NCI-H524 (cell line): ENCODE measurements around the gene CEMIP2.
"Not testable (repeated sequence)": the region's sequence is repeated elsewhere in the genome, so short reads cannot be mapped to it uniquely, and the experiment has no call there.

ENCODE experiments used
- DNase-seq, 2 experiments: peaks; one replicate each; lab custom pipeline; 2025; lab: John Stamatoyannopoulos, UW

Gene CEMIP2

DNA sequence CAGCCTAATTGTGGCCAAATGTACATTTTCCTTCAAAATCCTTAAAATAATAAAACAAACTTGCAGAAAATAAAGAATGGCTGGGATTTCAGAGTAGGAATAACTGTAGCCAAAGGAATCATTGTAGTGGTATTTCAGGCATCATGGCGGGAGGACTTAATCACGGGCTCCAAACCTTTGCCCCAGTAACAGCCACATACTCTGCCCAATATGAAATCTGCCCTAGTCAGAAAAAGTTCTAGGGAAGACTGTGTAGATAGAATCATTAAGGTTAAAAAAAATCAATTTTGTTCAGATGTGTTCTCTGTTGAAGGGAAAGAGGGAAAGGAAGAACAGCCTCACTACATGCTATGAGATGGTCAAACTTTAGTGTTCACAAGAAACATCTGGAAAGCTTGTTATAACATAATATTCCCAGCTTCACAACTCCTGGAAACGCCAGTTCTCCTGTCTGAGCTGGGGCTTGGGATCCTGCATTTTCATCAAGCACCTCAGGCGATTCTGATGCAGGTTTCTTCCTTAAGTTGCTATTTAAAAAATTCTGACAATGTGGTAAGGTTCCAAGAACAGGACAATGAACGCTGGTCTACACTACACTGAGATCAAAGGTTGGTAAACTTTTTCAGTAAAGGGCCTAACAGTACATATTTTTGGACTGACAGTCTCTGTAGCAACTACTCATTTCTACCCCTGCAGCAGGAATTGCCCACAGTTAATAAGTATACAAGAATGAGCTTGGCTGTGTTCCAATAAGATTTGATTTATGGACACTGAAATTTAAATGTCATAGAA is 87.9 kb downstream of the CEMIP2 start:
- DNase-seq, result no peak

DNA sequence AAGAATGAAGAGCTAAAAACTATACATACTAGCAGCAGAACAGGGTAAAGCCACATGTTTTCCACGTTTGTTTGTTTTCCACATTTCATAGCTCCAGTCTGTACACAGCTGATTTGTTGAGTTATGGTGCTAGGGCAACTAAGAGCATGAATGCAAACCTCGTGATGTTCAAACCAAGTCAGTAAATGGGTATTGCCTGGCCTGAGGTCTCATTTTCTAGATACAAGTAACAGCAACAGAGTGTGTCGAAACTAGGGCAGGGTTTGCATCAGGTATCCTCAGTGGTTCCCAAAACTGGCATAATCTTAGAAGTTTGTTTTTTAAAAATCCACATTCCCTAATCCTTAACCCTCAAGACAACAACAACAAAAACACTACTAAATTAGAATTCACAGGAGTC is 89.3 kb downstream of the CEMIP2 start:
- DNase-seq, result no peak

GRCh38 chr9:71677209-71677608 is 91.1 kb downstream of the CEMIP2 start:
- DNase-seq, result no peak

GRCh38 chr9:71676460-71676859 is 91.9 kb downstream of the CEMIP2 start:
- no peak for DNase-seq

- no peak for DNase-seq
These were observed 92.5 kb downstream of the CEMIP2 start for GRCh38 chr9:71675857-71676165.

GRCh38 chr9:71675105-71675856 is 93.0 kb downstream of the CEMIP2 start:
- DNase-seq, result no peak

DNA sequence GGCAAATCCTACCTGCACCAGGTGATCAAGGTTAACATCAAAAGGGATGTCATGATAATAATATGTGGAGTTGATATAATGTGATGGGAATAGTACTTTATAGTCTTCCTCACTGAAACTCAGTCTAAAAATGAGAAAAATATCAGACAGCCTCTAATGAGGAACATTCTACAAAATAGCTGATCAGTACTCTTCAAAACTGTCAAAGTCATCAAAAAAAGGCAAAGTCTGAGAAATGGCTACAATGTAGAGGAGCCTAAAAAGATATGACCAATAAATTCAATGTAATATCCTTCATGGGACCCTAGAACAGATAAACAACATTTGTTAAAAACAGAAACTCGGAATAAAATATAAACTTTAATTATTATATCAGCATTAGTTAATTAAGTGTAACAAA is 95.7 kb downstream of the CEMIP2 start:
- no peak for DNase-seq

DNA sequence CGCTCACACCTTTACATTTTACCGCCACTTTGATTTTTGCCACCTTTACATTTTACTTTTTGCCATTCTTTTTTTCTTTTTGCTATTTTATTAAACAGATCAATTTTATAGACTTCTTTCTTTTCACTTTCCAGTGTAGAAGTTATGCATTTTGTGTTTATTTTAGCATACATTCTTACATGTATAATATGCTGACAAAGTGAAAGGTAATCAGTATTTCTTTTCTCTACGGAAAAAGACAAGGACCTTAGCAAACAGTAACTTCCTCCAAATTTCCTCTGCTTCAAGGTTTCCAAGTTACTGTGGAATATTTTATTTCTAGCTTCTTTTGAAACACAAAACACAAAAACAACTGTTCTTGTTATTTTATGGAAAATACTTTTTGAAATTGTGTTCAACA is 97.0 kb downstream of the CEMIP2 start:
- DNase-seq, result no peak

- no peak for DNase-seq
These were observed 98.2 kb downstream of the CEMIP2 start for GRCh38 chr9:71670121-71670520.

DNA sequence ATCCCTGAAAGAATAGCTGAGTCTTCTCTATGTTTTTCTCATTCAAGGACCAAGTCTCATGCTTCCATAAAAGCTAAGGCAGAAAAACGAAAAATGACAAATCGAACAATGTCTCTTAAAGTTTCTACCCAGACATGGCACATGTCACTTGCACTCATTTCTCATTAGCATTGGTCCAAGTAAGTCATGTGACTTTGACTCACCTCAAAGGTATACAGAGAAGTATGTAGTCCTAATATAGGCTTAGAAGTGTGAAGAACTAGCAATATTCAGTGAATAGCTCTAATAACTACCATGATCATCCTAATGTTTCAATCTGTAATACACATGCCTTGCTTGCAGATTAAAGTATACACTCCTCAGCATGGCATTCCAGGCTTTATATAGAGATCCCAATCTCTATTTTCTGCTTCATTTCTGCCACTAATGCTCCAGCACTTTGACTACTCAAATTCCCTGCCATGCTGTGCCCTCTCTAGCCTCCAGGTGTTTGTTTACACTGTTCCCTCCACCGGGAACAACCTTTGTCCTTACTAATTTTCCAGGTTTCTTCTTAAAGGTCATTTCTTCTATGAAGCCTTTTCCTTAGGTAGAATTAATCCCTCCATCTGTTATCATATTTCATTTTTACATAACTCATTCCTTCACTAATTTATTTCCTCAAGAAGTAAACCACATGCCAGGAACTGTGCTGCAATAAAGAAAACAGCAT is 98.9 kb downstream of the CEMIP2 start:
- peak in 1 of 2 experiments; percentile 1 for DNase-seq

DNA sequence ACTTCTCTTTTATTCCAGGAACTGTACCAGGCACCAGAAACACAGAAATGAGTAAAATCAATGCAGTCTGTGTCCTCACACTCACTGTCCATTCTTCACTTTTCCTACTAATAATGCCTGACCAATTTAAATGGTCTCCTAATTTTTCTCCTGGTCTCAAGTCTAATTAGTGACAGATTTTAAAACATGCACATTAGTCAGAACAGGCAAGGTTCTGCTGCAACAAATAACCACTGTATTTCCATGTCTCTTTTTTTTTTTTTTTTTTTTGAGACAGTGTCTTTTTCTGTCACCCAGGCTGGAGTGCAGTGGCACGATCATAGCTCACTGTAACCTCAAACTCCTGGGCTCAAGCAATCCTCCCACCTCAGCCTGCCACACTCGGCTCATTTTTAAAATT is 99.6 kb downstream of the CEMIP2 start:
- DNase-seq, result no peak

- DNase-seq, result no peak
These were observed 103.1 kb downstream of the CEMIP2 start for GRCh38 chr9:71665247-71665646.

- no peak for DNase-seq
These were observed 103.7 kb downstream of the CEMIP2 start for GRCh38 chr9:71664566-71664965.

GRCh38 chr9:71663931-71664459 is 104.3 kb downstream of the CEMIP2 start:
- DNase-seq, result no peak

GRCh38 chr9:71663216-71663615 is 105.1 kb downstream of the CEMIP2 start:
- no peak for DNase-seq

DNA sequence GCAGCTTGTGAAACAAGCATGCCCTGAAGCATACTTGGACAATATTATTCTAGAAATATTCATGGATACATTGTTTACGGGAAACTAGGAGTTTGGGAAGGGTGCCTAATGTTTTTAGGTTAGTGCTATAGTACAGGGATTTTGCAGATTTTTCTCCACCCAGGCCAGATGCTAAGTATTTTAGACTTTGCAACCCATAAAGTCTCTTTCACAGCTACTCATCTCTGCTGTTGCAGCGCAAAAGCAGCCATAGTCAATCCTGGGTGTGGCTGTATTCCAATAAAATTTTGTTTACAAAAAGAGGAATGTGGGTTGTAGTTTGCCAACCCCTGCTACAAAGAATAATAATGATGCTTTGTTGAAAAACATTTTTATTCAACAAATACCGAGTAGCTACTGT is 106.2 kb downstream of the CEMIP2 start:
- DNase-seq, result no peak

DNA sequence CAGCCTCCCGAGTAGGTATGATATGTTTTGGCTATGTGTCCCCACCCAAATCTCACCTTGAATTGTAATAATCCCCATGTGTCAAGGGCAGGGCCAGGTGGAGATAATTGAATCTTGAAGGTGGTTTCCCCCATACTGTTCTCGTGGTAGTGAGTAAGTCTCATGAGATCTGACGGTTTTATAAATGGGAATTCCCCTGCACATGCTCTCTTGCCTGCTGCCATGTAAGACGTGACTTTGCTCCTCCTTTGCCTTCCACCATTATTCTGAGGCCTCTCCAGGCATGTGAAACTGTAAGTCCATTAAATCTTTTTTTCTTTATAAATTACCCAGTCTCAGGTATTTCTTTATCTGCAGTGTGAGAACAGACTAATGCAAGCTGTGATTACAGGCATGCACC is 111.0 kb downstream of the CEMIP2 start:
- DNase-seq, result not testable (repeated sequence)

DNA sequence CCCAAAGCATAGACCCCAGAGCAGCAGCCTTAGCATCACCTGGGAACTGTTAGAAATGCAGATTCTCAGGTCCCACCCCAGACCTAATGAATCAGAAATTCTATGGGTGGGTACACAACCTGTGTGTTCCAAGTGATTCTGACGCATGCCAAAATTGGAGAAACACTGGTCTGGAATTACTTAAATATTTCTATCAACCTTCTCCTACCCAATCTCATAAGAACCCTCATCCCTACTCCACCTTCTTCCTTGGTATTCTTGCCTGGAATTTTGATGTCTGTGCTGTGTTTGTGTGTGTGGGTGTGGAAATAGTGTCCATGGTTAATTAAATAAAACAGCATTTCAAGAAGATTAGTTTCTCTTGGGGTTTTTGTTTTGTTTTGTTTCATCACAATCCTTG is 111.8 kb downstream of the CEMIP2 start:
- DNase-seq, result no peak

DNA sequence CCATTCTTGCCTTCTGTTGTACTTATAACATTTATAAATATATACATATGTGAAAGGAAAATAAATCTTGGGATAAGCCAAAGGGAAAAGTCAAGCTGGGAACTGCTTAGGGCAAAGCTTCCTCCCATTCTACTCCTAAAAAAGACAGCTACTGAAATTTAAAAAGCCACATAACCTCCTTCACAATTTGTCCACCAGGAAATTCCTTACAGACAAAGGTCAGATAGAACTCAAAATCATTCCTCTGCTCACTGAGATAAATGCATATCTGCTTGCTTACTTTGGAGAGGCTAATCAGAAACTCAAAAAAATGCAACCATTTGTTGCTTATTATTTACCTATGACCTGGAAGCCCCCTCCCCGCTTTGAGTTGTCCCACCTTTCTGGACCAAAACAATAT is 112.5 kb downstream of the CEMIP2 start:
- no peak for DNase-seq

GRCh38 chr9:71655141-71655540 is 113.2 kb downstream of the CEMIP2 start:
- no peak for DNase-seq

DNA sequence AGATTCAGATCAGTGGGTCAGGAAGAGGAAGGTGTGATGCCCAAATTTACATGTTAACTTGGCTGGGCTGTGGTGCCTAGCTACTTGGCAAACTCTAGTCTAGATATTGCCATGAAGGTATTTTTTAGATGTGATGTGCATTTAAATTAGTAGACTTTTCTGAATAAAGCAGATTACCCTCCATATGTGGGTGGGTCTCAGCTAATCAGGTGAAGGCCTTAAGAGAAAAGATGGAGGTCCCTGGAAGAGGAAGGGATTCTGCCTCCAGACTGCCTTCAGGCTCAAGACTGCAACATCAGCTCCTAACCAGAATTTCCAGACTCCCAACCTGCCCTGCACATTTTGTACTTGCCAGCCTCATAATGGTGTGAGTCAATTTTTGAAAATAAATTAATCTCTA is 115.8 kb downstream of the CEMIP2 start:
- DNase-seq, result no peak

DNA sequence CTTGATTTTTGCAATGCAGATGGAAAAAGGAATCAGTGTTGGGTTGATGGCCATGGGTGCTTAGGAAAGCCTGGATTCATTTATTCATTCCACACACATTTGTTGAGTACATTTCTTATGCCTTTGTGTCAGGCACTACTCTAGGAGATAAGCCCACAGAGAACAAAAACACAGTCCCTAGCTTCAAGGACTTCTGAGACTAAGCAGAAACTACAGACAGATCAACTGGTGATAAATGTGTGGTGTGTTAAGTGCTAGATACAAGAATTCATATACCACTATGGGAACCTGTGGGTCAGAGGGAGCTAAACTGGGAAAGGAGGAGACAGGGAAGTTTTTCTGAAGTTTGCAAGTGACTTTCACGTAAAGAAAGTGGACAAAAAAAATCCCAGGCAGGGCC is 119.9 kb downstream of the CEMIP2 start:
- no peak for DNase-seq

DNA sequence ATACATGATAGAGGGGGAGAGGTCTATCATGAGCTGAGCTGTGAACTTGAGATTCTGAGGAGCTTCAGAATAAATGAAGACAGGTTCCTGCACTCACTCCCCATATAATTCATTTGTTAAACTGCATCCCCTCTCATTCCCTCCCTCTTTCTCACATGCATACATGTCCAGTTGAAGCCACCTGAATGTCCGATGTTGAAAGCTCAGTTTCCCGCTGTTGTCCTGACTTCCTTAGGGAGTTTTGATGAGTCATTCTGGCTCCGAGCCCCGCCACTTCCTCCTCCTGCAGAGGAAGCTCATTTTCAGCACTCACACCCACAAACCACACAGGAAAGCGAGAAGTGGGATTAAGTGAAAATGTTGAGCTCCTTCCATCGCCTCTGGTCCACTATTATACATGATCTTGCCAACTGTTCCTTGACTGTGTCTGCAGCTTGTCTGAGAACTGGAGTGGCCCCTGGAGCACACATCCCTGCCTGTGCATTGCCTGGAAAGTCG is 121.2 kb downstream of the CEMIP2 start:
- no peak for DNase-seq
